HG02981 (cell line): ENCODE results near the gene BASP1.

Experiments
- ATAC-seq: cut with Tn5 transposase; IDR thresholded peaks from one replicate; pipeline ENCODE4 v1.9.1; 2021; ENCODE audit warnings: mild to moderate bottlenecking, moderate library complexity; ENCODE audit not compliant: unreplicated experiment

BASP1 gene

DNA sequence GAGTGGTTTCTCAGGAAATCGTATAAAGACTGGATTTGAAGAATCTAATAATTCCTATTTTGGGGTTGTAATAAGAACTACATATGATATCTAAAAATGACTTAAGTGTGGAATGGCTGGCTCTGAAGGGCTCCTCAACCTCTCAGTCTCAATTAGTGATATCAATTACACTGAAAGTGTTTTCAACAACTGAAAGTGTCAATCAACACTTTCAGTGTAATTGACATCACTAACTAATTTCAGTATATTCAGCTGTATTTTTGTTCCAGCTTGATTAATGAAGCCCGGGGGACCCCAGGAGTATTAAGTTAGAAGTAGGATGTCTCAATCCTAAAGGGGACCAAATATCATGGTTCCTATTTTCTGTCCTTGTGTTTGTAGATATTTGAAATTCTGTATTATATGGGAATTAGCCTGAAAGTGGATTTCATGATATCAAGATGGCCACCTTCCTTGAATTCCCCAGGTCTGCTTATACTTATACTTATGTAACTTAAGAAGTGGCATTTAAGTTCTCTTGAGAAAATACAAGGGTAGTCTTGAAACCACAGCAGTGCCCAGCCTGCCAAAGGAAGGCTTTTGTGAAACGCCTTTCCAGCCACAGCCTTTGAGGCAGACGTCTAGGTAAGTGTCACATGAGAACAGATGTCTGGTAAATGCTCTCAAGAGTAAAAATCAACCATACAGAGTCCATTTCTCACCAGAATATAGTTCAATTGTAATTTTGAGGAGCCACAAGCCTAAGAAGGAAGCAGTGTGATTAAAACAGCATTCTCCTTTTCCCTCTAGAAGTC, 4.6 kb downstream of the BASP1 start:
- no peak for ATAC-seq

DNA sequence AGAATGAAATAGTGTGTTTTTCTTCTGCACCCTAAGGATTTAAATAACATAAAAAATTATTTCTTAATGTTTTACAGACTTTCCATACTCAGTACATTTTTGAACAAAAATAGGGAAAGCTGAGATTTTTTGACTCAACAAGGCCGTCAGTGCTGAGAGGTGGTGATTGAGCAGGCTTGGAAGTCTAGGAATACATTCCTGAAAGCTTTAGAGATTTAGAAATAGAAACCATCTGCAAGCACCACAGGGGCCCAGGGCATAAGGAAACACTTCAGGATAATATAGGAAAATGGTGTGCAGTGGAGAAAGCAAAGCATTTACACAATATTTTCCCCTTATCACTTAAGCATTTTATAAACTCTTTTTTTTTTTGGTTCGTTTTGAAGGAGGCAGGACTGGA, 5.2 kb downstream of the BASP1 start:
- ATAC-seq = no peak

DNA sequence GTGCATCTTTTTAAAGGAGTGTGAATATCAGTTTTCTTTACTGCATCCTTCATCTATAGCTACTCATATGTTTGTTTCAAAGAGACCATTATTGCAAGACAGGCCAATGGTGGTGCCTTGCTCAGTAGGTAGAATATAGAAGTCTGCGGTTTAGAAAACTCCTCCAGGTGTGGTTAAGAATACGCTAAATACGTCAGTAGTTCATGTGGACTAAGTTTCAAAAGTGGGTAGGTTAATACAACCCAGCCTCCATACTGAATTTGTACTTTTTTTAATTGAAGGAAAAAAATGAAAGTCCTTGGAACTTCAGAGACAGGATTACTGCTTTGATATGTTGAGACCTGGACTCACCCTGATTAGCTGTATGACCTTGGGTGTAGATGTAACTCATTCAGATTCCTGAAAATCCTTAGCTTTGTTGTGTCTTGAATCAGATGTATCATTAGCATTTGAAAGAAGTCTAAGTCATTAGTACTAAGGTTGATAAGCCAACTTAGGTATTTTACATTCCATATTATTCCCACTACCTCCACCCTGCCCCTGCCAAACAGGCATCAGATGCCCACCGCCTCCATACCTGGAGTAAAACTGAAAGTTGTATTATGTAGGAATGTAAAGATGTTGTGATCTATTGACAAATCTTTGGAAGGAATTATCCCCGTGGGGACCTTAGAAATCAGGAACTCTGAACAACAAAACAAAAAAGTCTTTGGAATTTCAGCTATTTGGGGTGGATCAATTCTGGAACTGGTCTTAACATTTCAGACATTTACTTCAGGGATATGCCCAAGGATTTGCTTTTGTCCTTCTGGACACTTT, 6.1 kb downstream of the BASP1 start:
- peak; percentile 25 for ATAC-seq

DNA sequence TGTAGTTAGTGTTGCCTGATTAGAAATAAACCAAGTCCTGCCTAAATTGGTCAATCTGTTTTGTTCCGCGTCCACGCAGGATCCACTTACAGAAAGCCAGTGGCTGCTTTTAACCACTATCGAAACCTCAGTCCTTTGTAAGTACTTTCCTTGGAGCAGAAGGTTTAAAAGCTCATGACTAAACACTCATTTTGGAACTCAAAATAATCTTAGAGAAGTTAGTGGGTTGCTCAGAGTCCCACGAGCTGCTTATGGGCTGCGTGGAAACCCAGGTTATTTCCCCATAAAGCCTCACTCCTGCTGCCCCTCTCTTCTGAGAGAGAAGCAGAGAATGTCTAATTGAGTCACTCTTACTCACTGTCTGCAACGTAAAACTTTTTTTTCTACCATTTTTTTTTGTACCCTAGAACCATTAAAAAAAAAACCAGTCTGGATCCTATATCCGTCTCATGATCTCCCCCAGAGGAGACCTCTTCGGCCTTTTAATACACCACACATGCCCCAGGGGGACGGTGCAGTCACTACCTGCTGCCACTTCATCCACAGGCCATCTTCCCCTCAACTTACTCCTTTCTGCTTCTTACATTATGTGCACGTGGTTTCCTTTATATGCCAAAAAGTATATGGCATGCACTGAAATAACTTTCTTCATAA, 7.6 kb downstream of the BASP1 start:
- ATAC-seq = peak; percentile 55

DNA sequence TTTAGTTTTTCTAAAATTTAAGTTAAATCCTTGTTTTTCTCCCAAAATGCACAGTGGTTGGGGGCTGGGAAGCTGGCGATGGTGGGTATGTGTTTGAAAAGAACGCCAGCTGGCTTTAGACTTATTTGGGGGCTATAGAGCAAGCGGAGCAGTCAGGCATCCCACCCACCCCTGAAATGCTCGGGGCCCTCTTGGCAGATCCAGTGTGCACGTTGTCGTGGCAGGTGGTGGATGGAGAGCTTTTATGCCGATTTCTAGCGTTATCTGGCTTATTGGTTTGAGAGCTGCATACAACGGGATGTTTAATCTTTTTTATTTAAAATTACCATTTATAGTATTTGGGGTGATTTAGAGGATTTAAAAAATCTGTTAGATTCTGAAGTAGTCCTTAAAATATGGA, 8.1 kb downstream of the BASP1 start:
- ATAC-seq = no peak

DNA sequence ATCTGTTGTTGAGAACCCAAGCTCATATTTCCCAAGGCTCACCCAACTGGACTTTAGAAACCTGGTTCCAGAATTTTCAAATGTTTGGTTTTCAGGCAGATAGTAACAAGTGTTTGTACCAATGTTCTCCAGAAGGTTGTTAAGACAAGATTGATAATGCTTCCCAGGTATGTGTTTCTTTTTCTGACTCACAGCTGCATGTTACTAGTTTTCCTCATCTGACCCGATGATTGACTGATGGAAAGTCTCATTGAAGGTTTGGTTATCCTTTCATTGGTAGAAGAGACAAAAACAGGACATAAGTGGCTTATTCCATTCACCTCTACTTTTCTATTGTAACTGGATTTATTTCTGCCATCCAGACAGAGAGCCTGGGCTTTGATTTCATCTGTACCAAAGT, 10.4 kb downstream of the BASP1 start:
- ATAC-seq = no peak

DNA sequence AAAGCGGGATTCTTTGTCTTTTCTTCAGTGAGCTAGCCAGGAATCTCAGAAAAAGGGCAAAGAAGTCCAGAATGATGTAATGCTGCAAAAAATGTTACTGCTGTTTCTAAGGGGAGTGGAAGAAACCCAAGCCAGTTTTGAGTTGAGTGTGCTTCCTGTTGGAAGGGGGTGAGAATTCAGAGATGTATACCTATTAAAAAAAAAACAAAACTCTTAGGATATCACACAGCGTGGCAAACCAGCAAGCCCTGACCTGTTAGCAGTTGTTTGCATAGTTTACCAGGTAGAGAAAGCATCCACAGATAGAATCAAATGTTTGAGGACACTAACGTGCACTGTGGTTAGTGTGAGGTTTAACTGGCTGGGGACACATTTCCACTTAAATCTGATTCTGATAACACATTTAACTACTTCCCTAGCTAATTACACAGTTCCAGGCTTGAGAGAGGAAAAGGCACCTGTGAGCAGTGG, 11.4 kb downstream of the BASP1 start:
- peak; percentile 52 for ATAC-seq

DNA sequence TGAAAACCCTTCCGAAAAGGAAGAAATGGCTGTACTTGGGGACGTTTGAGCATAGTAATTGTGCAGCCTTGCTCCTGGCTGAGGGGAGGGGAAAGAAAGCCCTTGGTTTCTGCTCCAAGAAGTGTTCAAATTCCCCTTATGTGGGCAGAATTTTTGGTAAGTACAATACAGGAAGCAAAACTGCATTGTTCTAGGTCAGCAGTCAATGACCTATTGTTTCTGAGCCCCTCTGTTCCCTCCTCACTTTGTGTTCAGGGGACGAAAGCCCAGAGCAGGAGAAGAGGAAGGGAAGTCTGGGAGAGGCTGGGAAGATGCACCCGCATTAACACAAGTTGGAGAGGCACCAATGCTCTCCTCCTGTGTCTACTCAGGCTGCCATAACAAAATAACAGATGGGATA, 11.9 kb downstream of the BASP1 start:
- peak; percentile 29 for ATAC-seq

DNA sequence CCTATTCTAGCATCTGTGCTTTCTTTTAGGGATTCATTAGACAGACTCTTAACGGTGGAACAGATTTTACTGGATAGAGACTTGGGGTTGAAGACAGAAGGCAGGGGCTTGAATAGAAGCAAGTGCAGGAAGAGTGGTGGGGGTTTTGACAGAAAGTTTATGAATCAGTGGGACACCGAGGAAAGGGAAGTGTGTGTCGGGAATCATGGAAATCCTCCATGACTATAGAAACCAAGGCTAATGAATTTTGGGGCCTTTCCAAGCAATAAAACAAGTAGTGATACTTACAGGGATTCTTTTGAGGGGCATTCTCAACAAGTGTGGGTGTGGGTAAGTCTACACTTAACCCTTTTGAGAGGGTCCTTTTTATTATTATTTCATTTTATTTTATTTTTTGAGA, 12.8 kb downstream of the BASP1 start:
- no peak for ATAC-seq

DNA sequence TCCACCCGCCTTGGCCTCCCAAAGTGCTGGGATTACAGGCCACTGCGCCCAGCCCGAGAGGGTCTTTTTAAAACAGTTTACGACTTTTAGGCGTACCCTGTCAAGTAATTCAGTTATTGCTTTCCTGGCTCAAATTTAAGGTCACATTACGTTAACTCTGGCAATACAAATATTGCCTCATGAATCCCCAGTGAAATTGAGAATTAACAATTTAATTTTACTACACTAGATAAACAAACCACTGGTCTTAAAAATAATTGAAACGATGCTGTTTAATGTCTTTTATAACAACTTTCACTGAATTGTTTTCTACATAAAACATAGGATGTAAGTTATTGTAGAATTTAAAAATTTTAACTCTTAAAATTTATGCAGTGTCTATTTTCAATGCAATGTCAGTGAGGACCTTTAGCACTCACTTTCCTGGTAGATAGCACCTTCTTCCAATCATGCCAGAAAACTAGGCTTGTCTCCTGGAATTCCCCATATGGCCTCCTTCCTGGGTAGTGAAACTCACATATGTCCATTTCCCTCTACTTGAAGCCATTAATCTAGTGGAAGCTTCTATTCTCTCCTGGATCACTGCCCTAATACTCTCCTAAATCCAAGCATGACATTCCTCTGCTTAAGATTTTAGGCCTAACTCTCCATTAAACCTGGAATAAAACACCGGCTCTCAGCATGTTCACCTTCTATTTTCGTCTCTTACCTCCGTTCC, 13.5 kb downstream of the BASP1 start:
- no peak for ATAC-seq

DNA sequence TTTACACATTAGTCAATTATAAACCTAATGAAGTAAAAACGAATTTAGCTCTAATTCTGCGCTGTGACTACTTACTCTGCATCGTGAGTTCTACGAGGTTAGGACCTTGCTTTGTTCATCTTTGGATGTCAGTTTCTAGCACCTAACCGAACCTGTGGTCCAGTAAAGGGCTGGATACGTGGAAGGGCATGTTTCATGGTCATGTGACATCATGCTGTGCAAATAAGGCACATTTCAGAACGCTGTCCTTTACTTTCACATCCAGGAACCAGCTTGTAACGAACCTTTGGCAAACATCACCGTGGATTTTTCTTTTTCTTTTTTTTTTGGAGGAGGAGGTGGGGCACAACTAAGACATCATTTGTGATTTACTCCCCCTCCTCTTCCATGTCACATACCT, 15.0 kb downstream of the BASP1 start:
- no peak for ATAC-seq

DNA sequence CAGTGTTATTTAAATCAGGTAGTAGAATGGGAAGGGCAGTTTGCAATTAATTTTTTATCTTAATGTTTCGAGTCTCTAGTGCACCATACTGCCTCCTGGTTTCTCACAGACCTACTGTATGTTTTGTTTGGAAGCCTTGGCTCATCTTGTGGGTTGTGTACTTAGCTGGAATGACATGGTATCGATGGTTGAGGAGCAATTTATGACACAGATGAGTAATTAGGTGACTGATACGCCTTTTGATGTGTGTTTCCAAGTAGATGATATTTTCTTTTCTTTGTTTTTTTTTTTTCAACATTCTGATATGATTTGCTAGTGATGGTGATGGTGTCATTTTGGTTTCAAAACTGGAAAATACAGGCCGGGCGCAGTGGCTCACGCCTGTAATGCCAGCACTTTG, 16.1 kb downstream of the BASP1 start:
- no peak for ATAC-seq

DNA sequence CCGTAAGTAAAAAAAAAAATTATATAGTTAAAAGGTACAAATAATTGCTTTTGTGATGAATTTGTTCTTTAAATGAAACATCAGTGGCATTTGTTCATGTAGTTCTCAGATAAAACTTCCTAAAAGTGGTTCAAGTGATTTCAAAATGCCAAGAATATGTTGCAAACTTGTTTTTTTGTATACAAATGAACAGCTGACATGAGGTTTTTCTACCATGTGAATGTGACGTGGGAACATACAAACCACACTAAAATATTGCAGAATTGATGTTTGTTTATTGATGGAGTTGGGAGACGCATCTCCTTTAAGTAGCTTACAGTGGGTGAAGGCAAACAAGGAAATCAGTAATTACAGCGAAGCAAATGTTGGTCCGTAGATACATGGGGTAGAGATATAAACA, 16.9 kb downstream of the BASP1 start:
- no peak for ATAC-seq

DNA sequence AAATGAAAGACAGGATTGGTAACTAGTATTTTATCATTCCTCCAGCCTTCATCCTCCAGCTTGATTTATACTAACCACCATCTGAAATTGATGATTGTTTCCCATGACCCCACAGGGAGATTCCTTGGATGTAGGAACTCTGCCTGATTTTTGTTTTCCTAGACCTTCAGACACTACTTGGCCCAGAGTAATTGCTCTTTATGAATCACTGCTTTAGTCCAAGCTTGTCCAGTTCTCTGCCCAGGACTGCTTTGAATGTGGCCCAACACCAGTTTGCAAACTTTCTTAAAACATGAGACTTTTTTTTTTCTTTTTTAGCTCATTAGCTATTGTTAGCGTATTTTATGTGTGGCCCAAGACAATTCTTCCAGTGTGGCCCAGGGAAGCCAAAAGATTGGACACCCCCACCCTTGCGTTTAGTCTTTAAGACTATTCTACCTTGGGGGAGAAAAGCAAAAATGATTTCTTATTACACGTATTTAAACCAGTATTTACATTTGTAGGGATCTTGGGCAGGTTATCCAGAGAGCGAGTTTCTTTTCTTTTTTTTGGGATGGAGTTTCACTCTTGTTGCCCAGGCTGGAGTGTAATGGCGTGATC, 18.4 kb downstream of the BASP1 start:
- ATAC-seq = no peak

DNA sequence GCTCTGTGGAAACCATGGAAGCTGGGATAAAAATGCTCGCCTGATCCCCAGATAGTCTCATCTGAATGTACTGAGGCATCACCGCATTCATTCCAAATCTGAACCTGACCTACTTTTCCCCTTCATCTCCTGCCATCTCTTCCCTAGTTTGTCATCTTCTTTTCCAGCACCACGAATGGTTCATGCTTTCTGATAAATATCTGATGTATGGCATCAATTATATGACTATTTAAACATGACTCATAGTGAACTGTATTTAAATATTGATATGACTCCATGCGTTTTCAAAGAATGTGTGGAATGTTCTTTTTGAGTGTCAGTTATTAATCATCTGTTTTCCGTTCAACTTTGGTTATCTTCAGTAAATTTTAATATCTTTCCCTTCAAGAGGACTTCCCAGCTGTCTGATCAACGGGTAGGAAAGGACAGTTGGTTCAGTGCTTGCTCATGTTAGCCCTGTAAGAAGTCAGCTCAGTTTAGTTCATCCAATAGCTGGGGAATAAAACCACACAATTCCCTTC, 21.1 kb downstream of the BASP1 start:
- ATAC-seq = no peak

DNA sequence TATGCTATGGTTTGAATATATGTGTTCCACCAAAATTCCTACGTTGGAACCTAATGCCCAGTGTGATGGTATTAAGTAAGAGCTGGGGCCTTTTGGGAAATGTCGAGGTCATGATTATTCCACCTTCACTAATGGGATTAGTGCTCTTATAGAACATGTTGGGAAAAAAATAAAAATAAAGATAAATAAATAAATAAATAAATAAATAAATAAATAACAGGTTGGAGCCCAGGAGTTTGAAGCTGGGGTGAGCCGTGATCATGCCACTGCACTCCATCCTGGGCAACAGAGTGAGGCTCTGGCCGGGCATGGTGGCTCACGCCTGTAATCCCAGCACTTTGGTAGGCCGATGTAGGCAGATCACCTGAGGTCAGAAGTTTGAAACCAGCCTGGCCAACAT, 22.5 kb downstream of the BASP1 start:
- no peak for ATAC-seq

DNA sequence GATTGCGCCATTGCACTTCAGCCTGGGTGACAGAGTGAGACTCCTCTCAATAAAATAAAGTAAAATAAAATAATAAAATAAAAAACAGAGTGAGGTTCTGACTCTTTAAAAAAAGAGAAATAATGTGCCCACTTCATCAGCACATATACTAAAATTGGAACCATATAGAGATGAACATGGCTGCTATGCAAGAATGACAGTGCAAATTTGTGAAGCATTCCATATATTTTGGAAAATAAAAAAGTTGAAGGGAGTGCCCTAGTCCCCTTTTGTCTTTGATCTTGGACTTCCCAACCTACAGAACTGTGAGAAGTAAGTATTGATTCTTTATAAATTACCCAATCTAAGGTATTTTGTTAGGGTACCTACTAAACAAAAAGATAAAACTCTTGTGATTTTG, 23.1 kb downstream of the BASP1 start:
- no peak for ATAC-seq

DNA sequence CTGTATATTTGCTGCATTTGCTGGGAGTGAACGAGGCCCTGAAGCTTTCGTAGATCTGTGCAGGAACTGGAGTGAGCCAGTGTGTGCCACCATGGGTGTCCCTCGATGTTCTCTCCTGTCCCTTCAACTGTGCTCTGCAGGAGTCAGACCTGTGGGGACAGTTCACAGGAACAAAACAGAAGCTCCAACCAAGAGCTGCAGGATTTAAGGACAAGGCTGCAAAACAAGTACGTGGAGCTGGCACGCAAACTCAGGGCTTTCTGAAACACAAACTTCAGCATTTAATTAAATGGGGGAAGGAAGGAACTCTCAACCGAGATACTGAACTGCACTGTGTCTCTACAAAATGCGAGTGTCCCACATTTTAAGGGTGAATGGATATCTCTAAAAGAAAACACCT, 24.2 kb downstream of the BASP1 start:
- no peak for ATAC-seq

DNA sequence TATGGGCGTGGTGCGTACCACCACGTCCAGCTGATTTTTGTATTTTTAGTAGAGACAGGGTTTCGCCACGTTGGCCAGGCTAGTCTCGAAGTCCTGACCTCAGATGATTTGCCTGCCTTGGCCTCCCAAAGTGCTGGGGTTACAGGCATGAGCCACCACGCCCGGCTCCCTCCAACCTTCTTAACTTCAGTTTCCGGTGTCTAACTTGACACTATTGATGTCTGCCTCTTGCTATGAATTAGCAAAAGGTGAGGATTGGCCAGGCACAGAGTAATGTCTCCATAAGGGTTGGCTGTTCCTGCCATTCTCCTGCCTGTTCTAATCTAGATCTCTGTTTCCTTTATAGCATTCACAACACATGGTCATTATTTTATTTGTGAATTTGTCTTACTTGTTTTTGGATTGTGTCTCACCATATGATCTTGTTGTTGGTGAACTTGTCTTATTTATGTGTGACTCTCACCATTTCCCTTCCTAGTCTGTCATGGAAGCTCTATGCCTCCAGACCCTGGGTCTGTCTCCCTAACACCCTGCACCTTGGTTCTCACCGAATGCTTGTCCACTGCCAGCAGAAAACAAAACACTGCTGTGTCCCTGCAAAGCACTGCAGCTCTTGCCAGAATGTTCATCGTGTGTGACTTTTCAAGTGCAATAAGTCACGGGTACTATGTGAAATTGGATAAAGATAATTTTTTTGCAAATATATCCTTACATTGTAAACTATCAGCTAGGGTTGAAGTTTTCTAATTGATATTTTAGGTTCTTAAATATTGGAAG, 26.0 kb downstream of the BASP1 start:
- no peak for ATAC-seq
